Upper lobe of left lung (tissue), 6 donors: ENCODE measurements around the gene TUFT1. TPM values are rescaled to one million over a fixed set of nuclear protein-coding genes. Genes with fewer than 3 reads are reported as not detected.

Experiments used
- ATAC-seq, 2 donors: fragments of 200-7000 bp; cut with Tn5 transposase; one replicate each; pipeline ENCODE4 v1.9.1; 2022; ENCODE audit warnings: mild to moderate bottlenecking in 2 of 2, moderate library complexity in 2 of 2; ENCODE audit not compliant: low FRiP score in 2 of 2
- DNase-seq, 2 donors: peaks; one replicate each; pipeline ENCODE4 v3.0.0-alpha.2; 2019 to 2020
- H3K27ac ChIP-seq, 4 donors: fragments of 200-600 bp; sonication (generic); one replicate each; pipeline ENCODE4 v1.5.1; 2016 to 2019
- H3K27me3 ChIP-seq, 4 donors: fragments of 200-600 bp; sonication (generic); one replicate each; pipeline ENCODE4 v1.5.1; 2017 to 2019
- H3K36me3 ChIP-seq, 4 donors: fragments of 200-600 bp; sonication (generic); one replicate each; pipeline ENCODE4 v1.5.1; 2016 to 2019
- H3K4me1 ChIP-seq, 4 donors: fragments of 200-600 bp; sonication (generic); one replicate each; pipeline ENCODE4 v1.5.1; 2018 to 2019
- H3K4me3 ChIP-seq, 4 donors: fragments of 200-600 bp; sonication (generic); one replicate each; pipeline ENCODE4 v1.5.1; 2017 to 2019; ENCODE audit warnings: mild to moderate bottlenecking in 2 of 4, moderate library complexity in 1 of 4
- H3K9me3 ChIP-seq, 4 donors: fragments of 200-600 bp; sonication (generic); one replicate each; pipeline ENCODE4 v1.5.1; 2018 to 2019
- EP300 ChIP-seq, 4 donors: sonication (generic); formaldehyde crosslinking; IDR thresholded peaks; one replicate each; pipeline ENCODE4 v1.5.1; 2017; ENCODE audit warnings: antibody characterized with exemption in 4 of 4, control low read depth in 2 of 4
- POLR2A ChIP-seq, 4 donors: fragments of 450-650 bp; IDR thresholded peaks; one replicate each; pipeline ENCODE4 v1.5.1; 2016 to 2017; ENCODE audit warnings: antibody characterized with exemption in 4 of 4, mild to moderate bottlenecking in 2 of 4
- POLR2AphosphoS5 ChIP-seq, 2 donors: sonication (generic); formaldehyde crosslinking; IDR thresholded peaks; one replicate each; pipeline ENCODE4 v1.5.1; 2017; ENCODE audit warnings: antibody characterized with exemption in 2 of 2
- WGBS, 2 donors: methylation state at CpG; one replicate each; pipeline ENCODE4 v1.1.5; 2017 to 2018; 5-methylcytosine and 5-hydroxymethylcytosine counted together
- total RNA-seq, 6 donors: library from RNA; depleted of rRNA in 4 of 6; stranded (reverse); fragments of >200 nt in 4 of 6; gene quantifications; one replicate each; pipeline versions ENCODE4 v1.1.0 to v1.2.1, GENCODE V29; 2016 to 2021
- TF ChIP-seq, protein P1 (sequence below), 6 experiments: fragments of 450-650 bp in 4 of 6; fragments of 200-600 bp in 2 of 6; sonication (generic) in 2 of 6; IDR thresholded peaks; one replicate each; pipeline ENCODE4 v1.5.1; 2016 to 2019; ENCODE audit warnings: antibody characterized with exemption in 6 of 6
- donor health status: DM: no; HTN: no; CAD: no; lungs with moderate emphysema.
- donor health status: DM: no; HTN: yes; CAD: no; lungs with severe emphysema.

TUFT1 gene
- total RNA-seq, 6 donors from 2014 or later = 9.9 to 18.1 (median 12.5) TPM

DNA sequence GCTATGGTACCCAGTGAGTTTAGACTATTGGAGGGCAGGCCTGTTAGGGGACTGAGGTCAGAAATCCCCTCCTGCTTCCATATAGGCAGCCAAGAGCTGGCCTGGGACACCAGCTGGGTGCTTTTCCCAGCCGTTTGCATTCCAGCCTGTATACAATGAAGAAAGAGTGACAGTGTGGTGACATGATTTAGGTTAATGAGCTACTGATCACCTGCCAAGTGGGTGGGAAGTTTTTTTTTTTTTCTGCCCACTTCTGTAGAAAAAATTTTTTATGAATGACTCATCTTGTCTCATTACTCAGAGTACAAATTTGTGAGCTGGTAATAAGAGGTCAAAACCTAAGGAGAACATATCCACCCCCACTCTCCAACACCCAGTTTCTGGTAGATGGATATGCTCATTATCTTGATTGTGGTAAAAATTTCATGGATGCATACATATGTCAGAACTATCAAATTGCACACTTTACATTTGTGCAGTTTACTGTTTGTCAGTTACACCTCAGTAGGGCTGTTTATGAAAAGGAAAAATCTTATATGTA lies 45.3 kb upstream of the TUFT1 start:
- H3K4me3 ChIP-seq = no peak overlapping the region
- H3K27me3 ChIP-seq = no peaks in the 10 kb centered on the region
- TF ChIP-seq EP300 (IDR thresholded peaks at IDR 0.05) (peak in 1 of 4 donors; percentile 40), POLR2A (IDR thresholded peaks at IDR 0.05) (no peak), POLR2AphosphoS5 (IDR thresholded peaks at IDR 0.05) (no peak)
- TF ChIP-seq, protein P1, sequence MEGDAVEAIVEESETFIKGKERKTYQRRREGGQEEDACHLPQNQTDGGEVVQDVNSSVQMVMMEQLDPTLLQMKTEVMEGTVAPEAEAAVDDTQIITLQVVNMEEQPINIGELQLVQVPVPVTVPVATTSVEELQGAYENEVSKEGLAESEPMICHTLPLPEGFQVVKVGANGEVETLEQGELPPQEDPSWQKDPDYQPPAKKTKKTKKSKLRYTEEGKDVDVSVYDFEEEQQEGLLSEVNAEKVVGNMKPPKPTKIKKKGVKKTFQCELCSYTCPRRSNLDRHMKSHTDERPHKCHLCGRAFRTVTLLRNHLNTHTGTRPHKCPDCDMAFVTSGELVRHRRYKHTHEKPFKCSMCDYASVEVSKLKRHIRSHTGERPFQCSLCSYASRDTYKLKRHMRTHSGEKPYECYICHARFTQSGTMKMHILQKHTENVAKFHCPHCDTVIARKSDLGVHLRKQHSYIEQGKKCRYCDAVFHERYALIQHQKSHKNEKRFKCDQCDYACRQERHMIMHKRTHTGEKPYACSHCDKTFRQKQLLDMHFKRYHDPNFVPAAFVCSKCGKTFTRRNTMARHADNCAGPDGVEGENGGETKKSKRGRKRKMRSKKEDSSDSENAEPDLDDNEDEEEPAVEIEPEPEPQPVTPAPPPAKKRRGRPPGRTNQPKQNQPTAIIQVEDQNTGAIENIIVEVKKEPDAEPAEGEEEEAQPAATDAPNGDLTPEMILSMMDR (IDR thresholded peaks at IDR 0.05) = no peak
- peak; percentile 42 to 73 for ATAC-seq
- H3K9me3 ChIP-seq = no peaks in the 10 kb centered on the region
- WGBS, 2 donors = 11% methylated on average over 1 of the region's 1 CpG; no CpG with 5 or more reads in 1 of the 2 donors
- no peak overlapping the region for H3K27ac ChIP-seq
- peaks cover 0 to 4% (median 0%) of the 10 kb centered on the region in 4 donors for H3K4me1 ChIP-seq
- H3K36me3 ChIP-seq = no peaks in the 10 kb centered on the region
- peak in 1 of 2 donors; percentile 32 for DNase-seq

DNA sequence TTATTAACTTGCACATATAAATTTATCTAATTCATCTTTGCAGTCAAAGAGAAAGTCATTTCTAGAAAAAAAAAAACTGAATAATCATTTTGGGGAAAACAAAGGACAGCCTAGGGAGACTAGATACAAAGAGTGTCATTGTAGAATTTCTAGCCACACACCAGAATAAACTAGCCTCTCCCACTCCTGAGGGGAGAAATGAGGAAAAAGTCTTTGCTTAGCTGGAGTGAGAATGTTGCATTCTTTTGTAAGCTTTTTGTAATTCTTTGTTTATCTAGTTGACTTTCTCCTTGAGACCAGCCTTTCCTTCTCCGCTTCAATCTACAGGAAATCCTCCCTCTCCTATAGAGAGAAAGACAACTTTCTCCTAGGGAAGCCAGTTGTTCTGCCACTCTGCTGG lies 44.8 kb upstream of the TUFT1 start:
- no peaks in the 10 kb centered on the region for H3K9me3 ChIP-seq
- no peak for TF ChIP-seq POLR2A (IDR thresholded peaks at IDR 0.05)
- no peak for TF ChIP-seq EP300 (IDR thresholded peaks at IDR 0.05)
- TF ChIP-seq POLR2AphosphoS5 (IDR thresholded peaks at IDR 0.05) = no peak
- TF ChIP-seq, protein P1 (IDR thresholded peaks at IDR 0.05) = no peak
- 23 to 57% methylated on average over 1 of the region's 1 CpG for WGBS, 2 donors
- ATAC-seq = no peak
- no peaks in the 10 kb centered on the region for H3K36me3 ChIP-seq
- H3K27ac ChIP-seq = peak overlapping the region in 1 of 4 donors; percentile 8
- H3K4me3 ChIP-seq = no peak overlapping the region
- DNase-seq = no peak
- no peaks in the 10 kb centered on the region for H3K27me3 ChIP-seq
- H3K4me1 ChIP-seq = peaks cover 0 to 4% (median 0%) of the 10 kb centered on the region in 4 donors

DNA sequence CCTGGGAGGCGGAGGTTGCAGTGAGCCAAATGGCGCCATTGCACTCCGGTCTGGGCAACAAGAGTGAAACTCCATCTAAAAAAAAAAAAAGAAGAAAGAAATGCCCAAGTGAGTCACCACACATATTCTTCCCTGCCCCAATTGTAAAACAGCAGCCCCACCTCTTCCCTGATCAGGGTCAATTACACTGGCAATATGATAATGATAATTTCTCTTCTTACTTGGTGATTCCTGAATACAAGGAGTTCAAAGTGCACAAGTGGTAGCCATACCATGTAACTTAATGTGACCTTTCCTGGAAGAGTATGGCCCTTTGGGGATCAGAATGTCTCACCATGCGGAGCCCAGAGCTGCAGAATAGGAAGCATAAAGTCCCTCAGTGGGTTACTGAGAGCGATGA lies 40.7 kb upstream of the TUFT1 start:
- TF ChIP-seq POLR2A (IDR thresholded peaks at IDR 0.05) (no peak), POLR2AphosphoS5 (IDR thresholded peaks at IDR 0.05) (no peak), EP300 (IDR thresholded peaks at IDR 0.05) (no peak)
- TF ChIP-seq, protein P1 (IDR thresholded peaks at IDR 0.05) = no peak
- 93 to 94% methylated on average over 5 of the region's 5 CpGs for WGBS, 2 donors
- H3K27ac ChIP-seq = no peak overlapping the region
- H3K4me1 ChIP-seq = peaks cover 0 to 4% (median 0%) of the 10 kb centered on the region in 4 donors
- H3K36me3 ChIP-seq = no peaks in the 10 kb centered on the region
- no peak for DNase-seq
- H3K4me3 ChIP-seq = no peak overlapping the region
- no peaks in the 10 kb centered on the region for H3K9me3 ChIP-seq
- no peak for ATAC-seq
- H3K27me3 ChIP-seq = no peaks in the 10 kb centered on the region

DNA sequence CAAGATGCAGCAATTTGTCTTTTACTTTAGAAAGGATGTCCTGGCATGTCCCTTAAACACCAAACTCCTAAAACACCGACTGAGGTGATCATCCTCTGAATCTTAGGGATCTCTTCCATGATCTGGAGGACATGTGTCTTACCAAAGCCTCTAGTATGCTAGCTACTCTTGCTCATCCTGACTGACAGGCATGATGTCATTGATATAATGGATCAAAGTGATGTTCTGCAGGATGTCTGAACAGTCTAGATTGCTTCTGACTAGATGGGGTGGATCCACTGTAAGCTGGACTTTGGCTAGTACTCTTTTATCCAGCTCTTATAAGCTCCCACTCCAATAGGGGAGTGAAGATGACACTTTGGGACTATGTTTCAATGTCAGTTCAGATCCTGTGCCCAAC lies 40.2 kb upstream of the TUFT1 start:
- Histone ChIP-seq H3K36me3 (no peaks in the 10 kb centered on the region), H3K9me3 (no peaks in the 10 kb centered on the region), H3K4me3 (no peak overlapping the region), H3K27ac (no peak overlapping the region), H3K27me3 (no peaks in the 10 kb centered on the region), H3K4me1 (peaks cover 0 to 4% (median 0%) of the 10 kb centered on the region in 4 donors)
- 85 to 100% methylated on average over 1 of the region's 1 CpG for WGBS, 2 donors
- no peak for ATAC-seq
- TF ChIP-seq EP300 (IDR thresholded peaks at IDR 0.05) (no peak), POLR2A (IDR thresholded peaks at IDR 0.05) (no peak), POLR2AphosphoS5 (IDR thresholded peaks at IDR 0.05) (no peak)
- TF ChIP-seq, protein P1 (IDR thresholded peaks at IDR 0.05) = no peak
- no peak for DNase-seq

DNA sequence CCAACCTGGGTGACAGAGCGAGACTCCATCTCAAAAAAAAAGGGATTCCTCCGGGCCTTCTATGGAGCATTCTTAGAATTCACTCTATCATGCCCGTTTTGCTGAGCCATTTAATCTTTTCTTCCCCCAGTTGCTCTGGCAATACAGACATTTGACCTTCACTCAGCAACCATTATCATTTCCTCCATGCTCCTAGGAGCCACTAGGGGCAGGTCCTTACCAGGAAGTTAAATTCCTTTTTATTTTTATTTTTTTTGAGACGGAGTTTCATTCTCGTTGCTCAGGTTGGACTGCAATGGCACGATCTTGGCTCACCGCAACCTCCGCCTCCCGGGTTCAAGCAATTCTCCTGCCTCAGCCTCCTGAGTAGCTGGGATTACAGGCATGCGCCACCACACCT lies 38.6 kb upstream of the TUFT1 start:
- Histone ChIP-seq H3K27ac (no peak overlapping the region), H3K9me3 (no peaks in the 10 kb centered on the region), H3K4me1 (no peaks in the 10 kb centered on the region), H3K4me3 (no peak overlapping the region), H3K36me3 (no peaks in the 10 kb centered on the region), H3K27me3 (no peaks in the 10 kb centered on the region)
- DNase-seq = no peak
- TF ChIP-seq POLR2AphosphoS5 (IDR thresholded peaks at IDR 0.05) (no peak), POLR2A (IDR thresholded peaks at IDR 0.05) (no peak)
- TF ChIP-seq, protein P1 (IDR thresholded peaks at IDR 0.05) = peak in 1 of 6 experiments; percentile 14
- 75 to 84% methylated on average over 10 of the region's 10 CpGs for WGBS, 2 donors
- no peak for ATAC-seq
